ENCODE data around the gene SRC. TPM values are rescaled to one million over a fixed set of nuclear protein-coding genes. Genes with fewer than 3 reads are reported as not detected.
A peak's percentile ranks its signal among the peaks of the same experiment; 100 is the strongest.

The SRC gene
- 25.1 and 35.4 TPM in 2 replicates for polyA plus RNA-seq (2011; rRNA removed)
- polyA minus RNA-seq (2011; rRNA and poly(A)+ RNA removed): 49.2 and 53.2 TPM in 2 replicates

GRCh38 chr20:37345339-37346235, at the start of gene SRC:
Gene SRC, plus strand, starts transcription at chr20:37346140. Its CDS starts 38,014 bp downstream, at chr20:37384154.
- DNase-seq (ENCODE audit: low read depth): peak; percentile 17
- Histone ChIP-seq H3K27me3 (ENCODE audit: control insufficient read depth, insufficient read depth, low read length) (no peaks in the 10 kb centered on the region), H3K4me3 (ENCODE audit: low read depth, low read length) (peak within 1 kb of the TSS; percentile 71), H3K36me3 (ENCODE audit: control insufficient read depth, insufficient read depth, low read length) (peaks cover 5% of the 10 kb centered on the region)
- no peak for TF ChIP-seq CTCF (IDR thresholded peaks at IDR 0.05; ENCODE audit: insufficient read depth, low read depth, low read length)
- POLR2A ChIA-PET: interaction anchor here (0.5 to 0.6 kb wide), 2 partner anchors 28 to 34 kb away, joined by 4 to 6 read pairs; no protein-coding TSS in a partner anchor
- CTCF ChIA-PET: interaction anchor here (1.3 kb wide), 1 partner anchor 66 kb away, joined by 4 read pairs; no protein-coding TSS in a partner anchor

- no peak overlapping the region for H3K4me3 ChIP-seq (ENCODE audit: low read depth, low read length)
Observed at GRCh38 chr20:37296371-37296770, 49.6 kb upstream of the SRC start.

GRCh38 chr20:37297066-37297736, 48.7 kb upstream of the SRC start:
- no peaks in the 10 kb centered on the region for H3K27me3 ChIP-seq (ENCODE audit: control insufficient read depth, insufficient read depth, low read length)
- POLR2A ChIA-PET: interaction anchor here (0.5 to 0.6 kb wide), 3 partner anchors 30 to 115 kb away, joined by 3 to 8 read pairs (median 3); no protein-coding TSS in a partner anchor
- H3K4me3 ChIP-seq (ENCODE audit: low read depth, low read length): no peak overlapping the region
- DNase-seq (ENCODE audit: low read depth): peak; percentile 91
- CTCF ChIA-PET: interaction anchor here (0.8 to 1.2 kb wide), 6 partner anchors 16 to 88 kb away, joined by 3 to 6 read pairs (median 4); no protein-coding TSS in a partner anchor
- H3K36me3 ChIP-seq (ENCODE audit: control insufficient read depth, insufficient read depth, low read length): peaks cover 5% of the 10 kb centered on the region
- TF ChIP-seq CTCF (IDR thresholded peaks at IDR 0.05; ENCODE audit: insufficient read depth, low read depth, low read length): no peak

More at GRCh38 chr20:37296371-37296770, 49.6 kb upstream of the SRC start:
- POLR2A ChIA-PET: interaction anchor here (0.6 to 0.7 kb wide), 2 partner anchors 16 to 40 kb away, joined by 3 read pairs; no protein-coding TSS in a partner anchor
- CTCF ChIA-PET: interaction anchor here (0.6 to 1.2 kb wide), 6 partner anchors 16 to 121 kb away, joined by 3 to 6 read pairs (median 4); no protein-coding TSS in a partner anchor
- no peak for DNase-seq (ENCODE audit: low read depth)
- H3K27me3 ChIP-seq (ENCODE audit: control insufficient read depth, insufficient read depth, low read length): no peaks in the 10 kb centered on the region
- H3K36me3 ChIP-seq (ENCODE audit: control insufficient read depth, insufficient read depth, low read length): 0 out of 2 replicates have a peak, but pooled peaks cover 3% of the 10 kb centered on the region
- no peak for TF ChIP-seq CTCF (IDR thresholded peaks at IDR 0.05; ENCODE audit: insufficient read depth, low read depth, low read length)

- ChIA-PET CTCF (interaction anchor here (1.2 kb wide), 1 partner anchor 86 kb away, joined by 5 read pairs; no protein-coding TSS in a partner anchor), POLR2A (no interaction called here)
- no peak for DNase-seq (ENCODE audit: low read depth)
- H3K27me3 ChIP-seq (ENCODE audit: control insufficient read depth, insufficient read depth, low read length): no peaks in the 10 kb centered on the region
- H3K4me3 ChIP-seq (ENCODE audit: low read depth, low read length): no peak overlapping the region
- H3K36me3 ChIP-seq (ENCODE audit: control insufficient read depth, insufficient read depth, low read length): peaks cover 5% of the 10 kb centered on the region
- no peak for TF ChIP-seq CTCF (IDR thresholded peaks at IDR 0.05; ENCODE audit: insufficient read depth, low read depth, low read length)
Observed at GRCh38 chr20:37298190-37298939, 47.6 kb upstream of the SRC start.
